OCI-M1 (cell line): Measurements from ENCODE around the gene VCAM1.

Source experiments
- DNase-seq: peaks from one replicate; lab custom pipeline; 2025; lab: John Stamatoyannopoulos, UW

VCAM1 gene

GRCh38 chr1:100724281-100724680, 4.7 kb downstream of the VCAM1 start:
- DNase-seq, result no peak

- no peak for DNase-seq
These were observed 10.6 kb downstream of the VCAM1 start for GRCh38 chr1:100730130-100730529.

- DNase-seq, result no peak
These were observed 11.8 kb downstream of the VCAM1 start for GRCh38 chr1:100731309-100731708.

GRCh38 chr1:100731758-100732157, 12.2 kb downstream of the VCAM1 start:
- DNase-seq, result no peak

GRCh38 chr1:100734676-100735075, 15.1 kb downstream of the VCAM1 start:
- DNase-seq, result no peak

GRCh38 chr1:100735244-100735643, 15.7 kb downstream of the VCAM1 start:
- DNase-seq, result no peak

GRCh38 chr1:100736324-100736723, 16.8 kb downstream of the VCAM1 start:
- no peak for DNase-seq

GRCh38 chr1:100736746-100737145, 17.2 kb downstream of the VCAM1 start:
- DNase-seq, result peak; percentile 48

GRCh38 chr1:100746542-100746932, 27.0 kb downstream of the VCAM1 start:
- DNase-seq, result no peak

GRCh38 chr1:100747771-100748170, 28.2 kb downstream of the VCAM1 start:
- no peak for DNase-seq

GRCh38 chr1:100750005-100750885, 30.7 kb downstream of the VCAM1 start:
- DNase-seq, result peak; percentile 15

GRCh38 chr1:100752791-100753190, 33.2 kb downstream of the VCAM1 start:
- DNase-seq, result no peak

- no peak for DNase-seq
These were observed 38.4 kb downstream of the VCAM1 start for GRCh38 chr1:100757946-100758345.

- peak; percentile 57 for DNase-seq
These were observed 39.6 kb downstream of the VCAM1 start for GRCh38 chr1:100759188-100759587.

- DNase-seq, result peak; percentile 71
These were observed 41.0 kb downstream of the VCAM1 start for GRCh38 chr1:100760511-100760910.

- DNase-seq, result no peak
These were observed 42.9 kb downstream of the VCAM1 start for GRCh38 chr1:100762461-100762860.

GRCh38 chr1:100767176-100767890, 47.8 kb downstream of the VCAM1 start:
- DNase-seq, result peak; percentile 48

- DNase-seq, result no peak
These were observed 49.8 kb downstream of the VCAM1 start for GRCh38 chr1:100769323-100769722.

GRCh38 chr1:100769906-100770646, 50.5 kb downstream of the VCAM1 start:
- peak; percentile 85 for DNase-seq

- DNase-seq, result no peak
These were observed 53.9 kb downstream of the VCAM1 start for GRCh38 chr1:100773444-100773843.

- DNase-seq, result no peak
These were observed 54.8 kb downstream of the VCAM1 start for GRCh38 chr1:100774370-100774769.

GRCh38 chr1:100775483-100775882, 55.9 kb downstream of the VCAM1 start:
- no peak for DNase-seq

GRCh38 chr1:100778748-100779147, 59.2 kb downstream of the VCAM1 start:
- DNase-seq, result peak; percentile 33
